ENCODE data around the gene RIBC1. TPM values are rescaled to one million over a fixed set of nuclear protein-coding genes. Genes with fewer than 3 reads are reported as not detected.
A peak's percentile ranks its signal among the peaks of the same experiment; 100 is the strongest.

The RIBC1 gene
- total and polyA plus RNA-seq, 10 of the 15 experiments (the other 5 are each of a cell fraction or from before 2014, with no cell fraction given): 0.22 to 1.0 (median 0.54) TPM

DNA sequence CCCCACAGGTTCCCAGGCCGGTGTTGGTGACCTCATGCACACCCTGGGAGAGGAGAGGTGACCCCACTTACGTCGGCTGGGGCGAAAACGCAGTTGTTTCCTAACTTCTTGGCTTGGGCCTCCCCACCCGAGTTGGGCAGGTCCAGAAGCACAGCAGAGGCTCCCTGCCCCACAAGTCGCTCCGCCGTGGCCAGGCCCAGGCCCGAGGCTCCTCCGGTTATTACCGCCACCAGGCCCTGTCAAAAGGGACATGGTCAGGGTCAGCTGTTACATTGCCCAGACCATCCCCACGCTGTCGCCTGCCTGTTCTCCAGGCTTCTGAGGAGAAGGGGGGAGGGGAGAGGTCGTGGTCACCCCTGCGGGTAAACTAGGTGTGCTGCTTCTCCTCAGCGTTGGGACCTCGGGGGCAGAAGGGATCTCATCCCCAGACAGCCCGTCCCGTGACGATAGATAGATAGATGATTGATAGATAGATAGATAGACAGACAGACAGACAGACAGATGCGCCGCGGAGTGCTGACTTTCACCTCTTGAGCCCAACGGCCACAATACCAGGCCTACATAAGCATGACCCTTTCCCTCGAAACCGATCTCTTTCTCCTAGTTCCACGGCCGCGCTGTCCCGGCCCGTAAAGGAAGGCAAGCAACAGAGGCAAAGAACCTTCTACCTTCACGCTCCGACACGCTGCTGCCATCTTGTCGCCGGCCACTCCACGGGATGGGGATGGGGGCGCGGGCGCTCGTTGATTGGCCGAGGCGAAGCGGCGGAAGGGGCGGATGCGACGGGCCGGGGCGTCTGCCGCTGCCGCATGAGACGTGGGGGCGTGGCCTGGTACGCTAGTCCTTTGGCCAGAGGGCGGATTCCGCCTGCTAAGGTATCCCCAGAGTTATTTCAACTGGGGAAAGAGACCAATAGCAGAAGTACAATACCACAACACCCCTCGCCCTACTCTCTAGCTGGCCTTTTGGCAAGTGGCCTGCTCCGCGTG lies 11.3 kb downstream of the RIBC1 start, which contains the start of gene HSD17B10 (continued):
- TF ChIP-seq, protein P1, sequence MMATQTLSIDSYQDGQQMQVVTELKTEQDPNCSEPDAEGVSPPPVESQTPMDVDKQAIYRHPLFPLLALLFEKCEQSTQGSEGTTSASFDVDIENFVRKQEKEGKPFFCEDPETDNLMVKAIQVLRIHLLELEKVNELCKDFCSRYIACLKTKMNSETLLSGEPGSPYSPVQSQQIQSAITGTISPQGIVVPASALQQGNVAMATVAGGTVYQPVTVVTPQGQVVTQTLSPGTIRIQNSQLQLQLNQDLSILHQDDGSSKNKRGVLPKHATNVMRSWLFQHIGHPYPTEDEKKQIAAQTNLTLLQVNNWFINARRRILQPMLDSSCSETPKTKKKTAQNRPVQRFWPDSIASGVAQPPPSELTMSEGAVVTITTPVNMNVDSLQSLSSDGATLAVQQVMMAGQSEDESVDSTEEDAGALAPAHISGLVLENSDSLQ (IDR thresholded peaks at IDR 0.05): peak; percentile 61
- 0 out of 2 replicates have a peak, but pooled peaks have one; percentile 20 for TF ChIP-seq RUNX3 (IDR thresholded peaks at IDR 0.05; ENCODE audit: low read length)
- TF ChIP-seq MXI1 (IDR thresholded peaks at IDR 0.05; ENCODE audit: low read depth, low read length): peak; percentile 86
- TF ChIP-seq BMI1 (IDR thresholded peaks at IDR 0.05; ENCODE audit: borderline replicate concordance): no peak
- TF ChIP-seq, protein P2, sequence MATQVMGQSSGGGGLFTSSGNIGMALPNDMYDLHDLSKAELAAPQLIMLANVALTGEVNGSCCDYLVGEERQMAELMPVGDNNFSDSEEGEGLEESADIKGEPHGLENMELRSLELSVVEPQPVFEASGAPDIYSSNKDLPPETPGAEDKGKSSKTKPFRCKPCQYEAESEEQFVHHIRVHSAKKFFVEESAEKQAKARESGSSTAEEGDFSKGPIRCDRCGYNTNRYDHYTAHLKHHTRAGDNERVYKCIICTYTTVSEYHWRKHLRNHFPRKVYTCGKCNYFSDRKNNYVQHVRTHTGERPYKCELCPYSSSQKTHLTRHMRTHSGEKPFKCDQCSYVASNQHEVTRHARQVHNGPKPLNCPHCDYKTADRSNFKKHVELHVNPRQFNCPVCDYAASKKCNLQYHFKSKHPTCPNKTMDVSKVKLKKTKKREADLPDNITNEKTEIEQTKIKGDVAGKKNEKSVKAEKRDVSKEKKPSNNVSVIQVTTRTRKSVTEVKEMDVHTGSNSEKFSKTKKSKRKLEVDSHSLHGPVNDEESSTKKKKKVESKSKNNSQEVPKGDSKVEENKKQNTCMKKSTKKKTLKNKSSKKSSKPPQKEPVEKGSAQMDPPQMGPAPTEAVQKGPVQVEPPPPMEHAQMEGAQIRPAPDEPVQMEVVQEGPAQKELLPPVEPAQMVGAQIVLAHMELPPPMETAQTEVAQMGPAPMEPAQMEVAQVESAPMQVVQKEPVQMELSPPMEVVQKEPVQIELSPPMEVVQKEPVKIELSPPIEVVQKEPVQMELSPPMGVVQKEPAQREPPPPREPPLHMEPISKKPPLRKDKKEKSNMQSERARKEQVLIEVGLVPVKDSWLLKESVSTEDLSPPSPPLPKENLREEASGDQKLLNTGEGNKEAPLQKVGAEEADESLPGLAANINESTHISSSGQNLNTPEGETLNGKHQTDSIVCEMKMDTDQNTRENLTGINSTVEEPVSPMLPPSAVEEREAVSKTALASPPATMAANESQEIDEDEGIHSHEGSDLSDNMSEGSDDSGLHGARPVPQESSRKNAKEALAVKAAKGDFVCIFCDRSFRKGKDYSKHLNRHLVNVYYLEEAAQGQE (IDR thresholded peaks at IDR 0.05; ENCODE audit: low read depth, low read length): no peak
- TF ChIP-seq BHLHE40 (IDR thresholded peaks at IDR 0.05; ENCODE audit: borderline replicate concordance in 1 of 2, low read depth in 2 of 2, low read length in 1 of 2): peak in 1 of 2 experiments; percentile 54; a peak in 2 of 4 replicates
- TF ChIP-seq RCOR1 (conservative IDR thresholded peaks at IDR 0.05; ENCODE audit: low read depth, low read length): 0 out of 2 replicates have a peak, but pooled peaks have one; percentile 31
- TF ChIP-seq POU2F2 (IDR thresholded peaks at IDR 0.05; ENCODE audit: borderline replicate concordance, low read depth, low read length): peak; percentile 57; the same call in 1 of the 3 replicates
- peak; percentile 55; the same call in 1 of the 2 replicates for TF ChIP-seq CHD2 (IDR thresholded peaks at IDR 0.05; ENCODE audit: borderline replicate concordance, low read depth, low read length)
- peak; percentile 50; the same call in 1 of the 2 replicates for TF ChIP-seq POLR2AphosphoS2 (IDR thresholded peaks at IDR 0.05; ENCODE audit: low read depth, low read length)
- TF ChIP-seq, protein P3, sequence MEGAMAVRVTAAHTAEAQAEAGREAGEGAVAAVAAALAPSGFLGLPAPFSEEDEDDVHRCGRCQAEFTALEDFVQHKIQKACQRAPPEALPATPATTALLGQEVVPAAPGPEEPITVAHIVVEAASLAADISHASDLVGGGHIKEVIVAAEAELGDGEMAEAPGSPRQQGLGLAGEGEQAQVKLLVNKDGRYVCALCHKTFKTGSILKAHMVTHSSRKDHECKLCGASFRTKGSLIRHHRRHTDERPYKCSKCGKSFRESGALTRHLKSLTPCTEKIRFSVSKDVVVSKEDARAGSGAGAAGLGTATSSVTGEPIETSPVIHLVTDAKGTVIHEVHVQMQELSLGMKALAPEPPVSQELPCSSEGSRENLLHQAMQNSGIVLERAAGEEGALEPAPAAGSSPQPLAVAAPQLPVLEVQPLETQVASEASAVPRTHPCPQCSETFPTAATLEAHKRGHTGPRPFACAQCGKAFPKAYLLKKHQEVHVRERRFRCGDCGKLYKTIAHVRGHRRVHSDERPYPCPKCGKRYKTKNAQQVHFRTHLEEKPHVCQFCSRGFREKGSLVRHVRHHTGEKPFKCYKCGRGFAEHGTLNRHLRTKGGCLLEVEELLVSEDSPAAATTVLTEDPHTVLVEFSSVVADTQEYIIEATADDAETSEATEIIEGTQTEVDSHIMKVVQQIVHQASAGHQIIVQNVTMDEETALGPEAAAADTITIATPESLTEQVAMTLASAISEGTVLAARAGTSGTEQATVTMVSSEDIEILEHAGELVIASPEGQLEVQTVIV (IDR thresholded peaks at IDR 0.05; ENCODE audit: borderline replicate concordance, partially characterized antibody): no peak
- 0 out of 2 replicates have a peak, but pooled peaks have one; percentile 55 for TF ChIP-seq NBN (IDR thresholded peaks at IDR 0.05)
- TF ChIP-seq, protein P4, sequence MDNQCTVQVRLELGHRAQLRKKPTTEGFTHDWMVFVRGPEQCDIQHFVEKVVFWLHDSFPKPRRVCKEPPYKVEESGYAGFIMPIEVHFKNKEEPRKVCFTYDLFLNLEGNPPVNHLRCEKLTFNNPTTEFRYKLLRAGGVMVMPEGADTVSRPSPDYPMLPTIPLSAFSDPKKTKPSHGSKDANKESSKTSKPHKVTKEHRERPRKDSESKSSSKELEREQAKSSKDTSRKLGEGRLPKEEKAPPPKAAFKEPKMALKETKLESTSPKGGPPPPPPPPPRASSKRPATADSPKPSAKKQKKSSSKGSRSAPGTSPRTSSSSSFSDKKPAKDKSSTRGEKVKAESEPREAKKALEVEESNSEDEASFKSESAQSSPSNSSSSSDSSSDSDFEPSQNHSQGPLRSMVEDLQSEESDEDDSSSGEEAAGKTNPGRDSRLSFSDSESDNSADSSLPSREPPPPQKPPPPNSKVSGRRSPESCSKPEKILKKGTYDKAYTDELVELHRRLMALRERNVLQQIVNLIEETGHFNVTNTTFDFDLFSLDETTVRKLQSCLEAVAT (IDR thresholded peaks at IDR 0.05): peak; percentile 59
- TF ChIP-seq POLR2A (IDR thresholded peaks at IDR 0.05; ENCODE audit: low read depth, low read length): peak; percentile 86
- TF ChIP-seq, protein P5, sequence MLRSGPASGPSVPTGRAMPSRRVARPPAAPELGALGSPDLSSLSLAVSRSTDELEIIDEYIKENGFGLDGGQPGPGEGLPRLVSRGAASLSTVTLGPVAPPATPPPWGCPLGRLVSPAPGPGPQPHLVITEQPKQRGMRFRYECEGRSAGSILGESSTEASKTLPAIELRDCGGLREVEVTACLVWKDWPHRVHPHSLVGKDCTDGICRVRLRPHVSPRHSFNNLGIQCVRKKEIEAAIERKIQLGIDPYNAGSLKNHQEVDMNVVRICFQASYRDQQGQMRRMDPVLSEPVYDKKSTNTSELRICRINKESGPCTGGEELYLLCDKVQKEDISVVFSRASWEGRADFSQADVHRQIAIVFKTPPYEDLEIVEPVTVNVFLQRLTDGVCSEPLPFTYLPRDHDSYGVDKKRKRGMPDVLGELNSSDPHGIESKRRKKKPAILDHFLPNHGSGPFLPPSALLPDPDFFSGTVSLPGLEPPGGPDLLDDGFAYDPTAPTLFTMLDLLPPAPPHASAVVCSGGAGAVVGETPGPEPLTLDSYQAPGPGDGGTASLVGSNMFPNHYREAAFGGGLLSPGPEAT (IDR thresholded peaks at IDR 0.05; ENCODE audit: low read depth): 0 out of 2 replicates have a peak, but pooled peaks have one; percentile 55
